ENCODE data around the gene CRIP1.

CRIP1 gene

DNA sequence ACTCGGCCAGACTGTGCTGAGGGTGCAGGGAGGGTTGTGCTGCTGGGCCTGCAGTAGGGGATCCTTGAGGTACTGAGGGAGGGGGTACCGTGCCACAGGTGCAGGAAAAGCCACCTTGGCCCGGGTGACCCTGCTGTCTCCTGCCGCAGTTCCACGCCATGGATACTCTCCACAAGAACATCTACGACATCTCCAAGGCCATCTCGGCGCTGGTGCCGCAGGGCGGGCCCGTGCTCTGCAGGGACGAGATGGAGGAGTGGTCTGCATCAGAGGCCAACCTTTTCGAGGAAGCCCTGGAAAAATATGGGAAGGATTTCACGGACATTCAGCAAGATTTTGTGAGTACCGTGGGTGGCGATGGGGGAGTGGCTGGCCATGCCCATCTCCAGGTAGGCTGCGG, 26.1 kb upstream of the CRIP1 start:
- no peak overlapping the region for H3K4me2 ChIP-seq (ENCODE audit: low read length)
- H3K79me2 ChIP-seq (ENCODE audit: low read length): no peaks in the 10 kb centered on the region
- peaks cover 31% of the 10 kb centered on the region for H3K36me3 ChIP-seq (replicated peaks; ENCODE audit: low read depth, low read length)
- H4K20me1 ChIP-seq (ENCODE audit: insufficient read depth, low read length): no peaks in the 10 kb centered on the region
- H3K27ac ChIP-seq (ENCODE audit: low read length): no peak overlapping the region
- no peaks in the 10 kb centered on the region for H3K9me3 ChIP-seq (ENCODE audit: insufficient read depth, low read length)
- no peak overlapping the region for H3K4me3 ChIP-seq (ENCODE audit: low read length)
- no peak overlapping the region for H2AFZ ChIP-seq (ENCODE audit: low read depth, low read length)
- no peaks in the 10 kb centered on the region for H3K27me3 ChIP-seq (ENCODE audit: low read depth, low read length)
- TF ChIP-seq, protein P1, sequence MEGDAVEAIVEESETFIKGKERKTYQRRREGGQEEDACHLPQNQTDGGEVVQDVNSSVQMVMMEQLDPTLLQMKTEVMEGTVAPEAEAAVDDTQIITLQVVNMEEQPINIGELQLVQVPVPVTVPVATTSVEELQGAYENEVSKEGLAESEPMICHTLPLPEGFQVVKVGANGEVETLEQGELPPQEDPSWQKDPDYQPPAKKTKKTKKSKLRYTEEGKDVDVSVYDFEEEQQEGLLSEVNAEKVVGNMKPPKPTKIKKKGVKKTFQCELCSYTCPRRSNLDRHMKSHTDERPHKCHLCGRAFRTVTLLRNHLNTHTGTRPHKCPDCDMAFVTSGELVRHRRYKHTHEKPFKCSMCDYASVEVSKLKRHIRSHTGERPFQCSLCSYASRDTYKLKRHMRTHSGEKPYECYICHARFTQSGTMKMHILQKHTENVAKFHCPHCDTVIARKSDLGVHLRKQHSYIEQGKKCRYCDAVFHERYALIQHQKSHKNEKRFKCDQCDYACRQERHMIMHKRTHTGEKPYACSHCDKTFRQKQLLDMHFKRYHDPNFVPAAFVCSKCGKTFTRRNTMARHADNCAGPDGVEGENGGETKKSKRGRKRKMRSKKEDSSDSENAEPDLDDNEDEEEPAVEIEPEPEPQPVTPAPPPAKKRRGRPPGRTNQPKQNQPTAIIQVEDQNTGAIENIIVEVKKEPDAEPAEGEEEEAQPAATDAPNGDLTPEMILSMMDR (IDR thresholded peaks at IDR 0.05; ENCODE audit: low read depth, low read length): no peak
- no peak for TF ChIP-seq EZH2phosphoT487 (IDR thresholded peaks at IDR 0.05; ENCODE audit: low read depth)
- H3K9ac ChIP-seq (ENCODE audit: low read length): no peak overlapping the region
- no peaks in the 10 kb centered on the region for H3K4me1 ChIP-seq (ENCODE audit: low read length)

DNA sequence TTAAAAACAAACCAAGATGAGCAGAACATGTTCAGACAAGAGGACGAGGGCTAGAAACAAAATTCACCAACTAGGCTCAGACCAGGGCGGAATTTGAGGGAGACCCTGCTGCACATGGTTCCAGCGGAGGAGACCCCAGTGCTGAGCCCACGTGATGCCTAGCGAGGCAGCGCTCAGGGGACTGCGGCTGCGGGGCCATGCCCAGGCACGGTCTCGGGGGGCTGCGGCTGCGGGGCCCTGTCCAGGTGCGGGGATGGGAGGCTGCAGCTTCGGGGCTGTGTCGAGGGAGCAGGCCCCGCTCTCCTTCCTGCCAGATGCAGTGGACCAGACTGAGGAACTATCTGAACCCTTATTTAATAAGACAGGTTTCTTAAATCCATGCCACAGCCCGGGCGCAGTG, 24.8 kb upstream of the CRIP1 start:
- TF ChIP-seq, protein P1 (IDR thresholded peaks at IDR 0.05; ENCODE audit: low read depth, low read length): no peak
- no peak for TF ChIP-seq EZH2phosphoT487 (IDR thresholded peaks at IDR 0.05; ENCODE audit: low read depth)
- no peak overlapping the region for H3K4me2 ChIP-seq (ENCODE audit: low read length)
- H3K9me3 ChIP-seq (ENCODE audit: insufficient read depth, low read length): no peaks in the 10 kb centered on the region
- no peaks in the 10 kb centered on the region for H3K4me1 ChIP-seq (ENCODE audit: low read length)
- H3K79me2 ChIP-seq (ENCODE audit: low read length): no peaks in the 10 kb centered on the region
- H4K20me1 ChIP-seq (ENCODE audit: insufficient read depth, low read length): no peaks in the 10 kb centered on the region
- peaks cover 28% of the 10 kb centered on the region for H3K36me3 ChIP-seq (replicated peaks; ENCODE audit: low read depth, low read length)
- H3K27me3 ChIP-seq (ENCODE audit: low read depth, low read length): no peaks in the 10 kb centered on the region
- H2AFZ ChIP-seq (ENCODE audit: low read depth, low read length): no peak overlapping the region
- H3K4me3 ChIP-seq (ENCODE audit: low read length): no peak overlapping the region
- no peak overlapping the region for H3K27ac ChIP-seq (ENCODE audit: low read length)
- no peak overlapping the region for H3K9ac ChIP-seq (ENCODE audit: low read length)

DNA sequence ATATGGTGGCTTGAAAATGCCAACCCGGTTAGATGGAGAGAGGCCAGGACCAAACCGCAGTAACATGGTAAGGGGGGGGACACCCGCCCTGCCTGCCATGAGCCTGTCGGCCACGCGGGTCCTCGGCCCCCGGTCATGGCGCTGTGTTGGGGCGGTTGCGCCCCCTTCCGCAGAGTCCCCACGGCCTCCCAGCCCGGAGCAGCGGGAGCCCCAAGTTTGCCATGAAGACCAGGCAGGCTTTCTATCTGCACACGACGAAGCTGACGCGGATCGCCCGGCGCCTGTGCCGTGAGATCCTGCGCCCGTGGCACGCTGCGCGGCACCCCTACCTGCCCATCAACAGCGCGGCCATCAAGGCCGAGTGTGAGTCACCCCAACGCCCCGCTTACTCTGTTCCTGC, 22.2 kb upstream of the CRIP1 start:
- Histone ChIP-seq H3K9me3 (ENCODE audit: insufficient read depth, low read length) (no peaks in the 10 kb centered on the region), H3K4me3 (ENCODE audit: low read length) (no peak overlapping the region), H4K20me1 (ENCODE audit: insufficient read depth, low read length) (no peaks in the 10 kb centered on the region), H3K27me3 (ENCODE audit: low read depth, low read length) (no peaks in the 10 kb centered on the region), H2AFZ (ENCODE audit: low read depth, low read length) (no peak overlapping the region), H3K9ac (ENCODE audit: low read length) (no peak overlapping the region), H3K79me2 (ENCODE audit: low read length) (no peaks in the 10 kb centered on the region), H3K36me3 (replicated peaks; ENCODE audit: low read depth, low read length) (peaks cover 24% of the 10 kb centered on the region), H3K27ac (ENCODE audit: low read length) (no peak overlapping the region), H3K4me1 (ENCODE audit: low read length) (no peaks in the 10 kb centered on the region), H3K4me2 (ENCODE audit: low read length) (no peak overlapping the region)
- TF ChIP-seq, protein P1 (IDR thresholded peaks at IDR 0.05; ENCODE audit: low read depth, low read length): no peak
- TF ChIP-seq EZH2phosphoT487 (IDR thresholded peaks at IDR 0.05; ENCODE audit: low read depth): no peak

DNA sequence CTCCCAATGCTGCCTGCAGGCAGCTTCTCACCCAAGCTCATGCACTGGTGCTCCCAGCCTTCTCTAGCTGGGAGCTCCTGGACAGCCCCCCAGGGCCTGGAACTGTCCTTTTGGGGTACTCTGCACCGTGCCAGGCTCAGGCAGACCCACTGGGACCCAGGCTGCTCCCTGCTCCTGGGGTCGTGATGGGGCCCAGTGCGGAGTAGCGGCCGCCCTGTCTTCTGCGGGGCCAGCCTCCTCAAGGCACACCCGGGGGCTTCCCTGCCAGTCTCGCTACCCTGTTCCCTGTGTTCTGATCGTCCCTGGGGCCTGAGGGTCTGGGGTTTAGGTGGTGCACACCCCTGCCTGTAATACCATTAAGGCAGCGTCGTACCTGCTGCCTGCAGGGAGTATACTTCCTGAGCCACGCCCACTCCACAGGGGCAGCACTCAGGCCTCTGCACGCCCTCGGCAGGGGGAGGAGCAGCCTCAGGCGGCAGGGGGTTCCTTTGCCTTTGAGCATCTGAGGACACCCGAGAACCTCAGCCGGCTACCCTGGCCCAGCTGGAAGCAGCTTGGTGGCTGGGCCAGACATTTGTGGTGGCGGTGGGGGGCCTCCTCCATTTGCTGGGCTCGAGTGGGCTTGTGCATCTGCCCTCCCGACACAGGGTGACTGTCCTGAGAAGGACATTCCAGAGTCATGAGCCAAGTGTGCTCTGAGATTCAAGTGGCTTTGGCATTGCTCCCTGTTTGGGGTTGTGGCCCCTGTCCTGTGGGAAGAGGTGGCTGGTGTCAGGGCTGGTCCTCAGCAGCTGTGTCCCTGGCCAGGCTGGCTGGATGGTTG, 21.3 kb upstream of the CRIP1 start:
- H2AFZ ChIP-seq (ENCODE audit: low read depth, low read length): no peak overlapping the region
- H3K36me3 ChIP-seq (replicated peaks; ENCODE audit: low read depth, low read length): peaks cover 24% of the 10 kb centered on the region
- no peaks in the 10 kb centered on the region for H3K27me3 ChIP-seq (ENCODE audit: low read depth, low read length)
- no peak overlapping the region for H3K9ac ChIP-seq (ENCODE audit: low read length)
- H3K27ac ChIP-seq (ENCODE audit: low read length): no peak overlapping the region
- TF ChIP-seq, protein P1 (IDR thresholded peaks at IDR 0.05; ENCODE audit: low read depth, low read length): no peak
- TF ChIP-seq EZH2phosphoT487 (IDR thresholded peaks at IDR 0.05; ENCODE audit: low read depth): no peak
- no peaks in the 10 kb centered on the region for H3K9me3 ChIP-seq (ENCODE audit: insufficient read depth, low read length)
- H3K79me2 ChIP-seq (ENCODE audit: low read length): no peaks in the 10 kb centered on the region
- no peak overlapping the region for H3K4me3 ChIP-seq (ENCODE audit: low read length)
- H4K20me1 ChIP-seq (ENCODE audit: insufficient read depth, low read length): no peaks in the 10 kb centered on the region
- H3K4me1 ChIP-seq (ENCODE audit: low read length): no peaks in the 10 kb centered on the region
- H3K4me2 ChIP-seq (ENCODE audit: low read length): no peak overlapping the region

Measured in OCI-LY3 (cell line).